ENCODE measurements around the gene ANKMY1. TPM values are rescaled to one million over a fixed set of nuclear protein-coding genes. Genes with fewer than 3 reads are reported as not detected.

Gene ANKMY1
- total and polyA plus RNA-seq, 2 experiments from 2014 or later: 9.2 to 11.1 TPM

- Histone ChIP-seq H3K4me3 (no peak overlapping the region), H3K4me2 (no peak overlapping the region), H2AFZ (no peak overlapping the region), H3K36me3 (replicated peaks; ENCODE audit: insufficient read depth, low read depth) (no peaks in the 10 kb centered on the region), H3K9me3 (ENCODE audit: low read depth) (peaks cover 5% of the 10 kb centered on the region), H3K27me3 (no peaks in the 10 kb centered on the region), H3K9me2 (replicated peaks; ENCODE audit: insufficient read depth) (no peaks in the 10 kb centered on the region), H3K4me1 (ENCODE audit: insufficient read depth) (no peaks in the 10 kb centered on the region), H4K20me1 (ENCODE audit: insufficient read depth, poor library complexity, severe bottlenecking) (no peaks in the 10 kb centered on the region), H3K27ac (no peak overlapping the region), H3K79me2 (no peaks in the 10 kb centered on the region)
- DNase-seq (ENCODE audit: low spot score): no peak
- TF ChIP-seq EZH2 (IDR thresholded peaks at IDR 0.05; ENCODE audit: borderline replicate concordance) (no peak), EZH2phosphoT487 (IDR thresholded peaks at IDR 0.05; ENCODE audit: low read depth, severe bottlenecking, unreplicated experiment) (no peak)
- TF ChIP-seq, protein P1, sequence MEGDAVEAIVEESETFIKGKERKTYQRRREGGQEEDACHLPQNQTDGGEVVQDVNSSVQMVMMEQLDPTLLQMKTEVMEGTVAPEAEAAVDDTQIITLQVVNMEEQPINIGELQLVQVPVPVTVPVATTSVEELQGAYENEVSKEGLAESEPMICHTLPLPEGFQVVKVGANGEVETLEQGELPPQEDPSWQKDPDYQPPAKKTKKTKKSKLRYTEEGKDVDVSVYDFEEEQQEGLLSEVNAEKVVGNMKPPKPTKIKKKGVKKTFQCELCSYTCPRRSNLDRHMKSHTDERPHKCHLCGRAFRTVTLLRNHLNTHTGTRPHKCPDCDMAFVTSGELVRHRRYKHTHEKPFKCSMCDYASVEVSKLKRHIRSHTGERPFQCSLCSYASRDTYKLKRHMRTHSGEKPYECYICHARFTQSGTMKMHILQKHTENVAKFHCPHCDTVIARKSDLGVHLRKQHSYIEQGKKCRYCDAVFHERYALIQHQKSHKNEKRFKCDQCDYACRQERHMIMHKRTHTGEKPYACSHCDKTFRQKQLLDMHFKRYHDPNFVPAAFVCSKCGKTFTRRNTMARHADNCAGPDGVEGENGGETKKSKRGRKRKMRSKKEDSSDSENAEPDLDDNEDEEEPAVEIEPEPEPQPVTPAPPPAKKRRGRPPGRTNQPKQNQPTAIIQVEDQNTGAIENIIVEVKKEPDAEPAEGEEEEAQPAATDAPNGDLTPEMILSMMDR (IDR thresholded peaks at IDR 0.05; ENCODE audit: poor library complexity): no peak
- WGBS (ENCODE audit: low lambda C conversion rate, missing lambda C conversion rate): 96% methylated on average over 11 of the region's 11 CpGs
Observed at GRCh38 chr2:240472078-240472790, 85.6 kb downstream of the ANKMY1 start.

- no peaks in the 10 kb centered on the region for H3K9me2 ChIP-seq (replicated peaks; ENCODE audit: insufficient read depth)
- H3K9me3 ChIP-seq (ENCODE audit: low read depth): no peaks in the 10 kb centered on the region
- H3K27ac ChIP-seq: no peak overlapping the region
- H3K79me2 ChIP-seq: no peaks in the 10 kb centered on the region
- no peaks in the 10 kb centered on the region for H3K4me1 ChIP-seq (ENCODE audit: insufficient read depth)
- DNase-seq (ENCODE audit: low spot score): no peak
- H3K36me3 ChIP-seq (replicated peaks; ENCODE audit: insufficient read depth, low read depth): no peaks in the 10 kb centered on the region
- H4K20me1 ChIP-seq (ENCODE audit: insufficient read depth, poor library complexity, severe bottlenecking): no peaks in the 10 kb centered on the region
- H2AFZ ChIP-seq: no peak overlapping the region
- H3K4me2 ChIP-seq: no peak overlapping the region
- H3K27me3 ChIP-seq: no peaks in the 10 kb centered on the region
- 98% methylated on average over 6 of the region's 6 CpGs for WGBS (ENCODE audit: low lambda C conversion rate, missing lambda C conversion rate)
- TF ChIP-seq EZH2 (IDR thresholded peaks at IDR 0.05; ENCODE audit: borderline replicate concordance) (no peak), EZH2phosphoT487 (IDR thresholded peaks at IDR 0.05; ENCODE audit: low read depth, severe bottlenecking, unreplicated experiment) (no peak)
- TF ChIP-seq, protein P1 (IDR thresholded peaks at IDR 0.05; ENCODE audit: poor library complexity): no peak
- H3K4me3 ChIP-seq: no peak overlapping the region
Observed at GRCh38 chr2:240469740-240470139, 88.0 kb downstream of the ANKMY1 start.

- Histone ChIP-seq H3K4me2 (no peak overlapping the region), H3K27ac (no peak overlapping the region), H3K9me2 (replicated peaks; ENCODE audit: insufficient read depth) (no peaks in the 10 kb centered on the region), H3K9me3 (ENCODE audit: low read depth) (no peaks in the 10 kb centered on the region), H3K79me2 (no peaks in the 10 kb centered on the region), H4K20me1 (ENCODE audit: insufficient read depth, poor library complexity, severe bottlenecking) (no peaks in the 10 kb centered on the region), H2AFZ (no peak overlapping the region), H3K4me3 (no peak overlapping the region), H3K4me1 (ENCODE audit: insufficient read depth) (no peaks in the 10 kb centered on the region), H3K36me3 (replicated peaks; ENCODE audit: insufficient read depth, low read depth) (no peaks in the 10 kb centered on the region), H3K27me3 (no peaks in the 10 kb centered on the region)
- no peak for TF ChIP-seq EZH2 (IDR thresholded peaks at IDR 0.05; ENCODE audit: borderline replicate concordance)
- TF ChIP-seq EZH2phosphoT487 (IDR thresholded peaks at IDR 0.05; ENCODE audit: low read depth, severe bottlenecking, unreplicated experiment): no peak
- 62% methylated on average over 10 of the region's 10 CpGs for WGBS (ENCODE audit: low lambda C conversion rate, missing lambda C conversion rate)
- peak; percentile 4 for DNase-seq (ENCODE audit: low spot score)
Observed at GRCh38 chr2:240469239-240469636, 88.5 kb downstream of the ANKMY1 start.

Measured in hepatocyte (in vitro differentiated cells).